Measurements from ENCODE around the gene SMYD3.
A peak's percentile ranks its signal among the peaks of the same experiment; 100 is the strongest.

SMYD3 gene

GRCh38 chr1:246113555-246114095 is 393.5 kb downstream of the SMYD3 start:
- DNase-seq = no peak
- Mint-ChIP-seq H3K4me1 (peaks cover 44% of the 10 kb centered on the region), H3K9me3 (no peaks in the 10 kb centered on the region), H3K27ac (peak overlapping the region; percentile 44), H3K27me3 (ENCODE audit: low read depth, poor library complexity) (peaks cover 3% of the 10 kb centered on the region), H3K36me3 (ENCODE audit: low read depth) (no peaks in the 10 kb centered on the region), H3K4me3 (no peak overlapping the region)
- TF ChIP-seq CTCF (IDR thresholded peaks at IDR 0.05) = no peak

GRCh38 chr1:246111570-246111969 is 395.5 kb downstream of the SMYD3 start:
- TF ChIP-seq CTCF (IDR thresholded peaks at IDR 0.05) = no peak
- DNase-seq = no peak
- Mint-ChIP-seq H3K27me3 (ENCODE audit: low read depth, poor library complexity) (peaks cover 7% of the 10 kb centered on the region), H3K36me3 (ENCODE audit: low read depth) (no peaks in the 10 kb centered on the region), H3K4me3 (no peak overlapping the region), H3K4me1 (peaks cover 34% of the 10 kb centered on the region), H3K27ac (no peak overlapping the region), H3K9me3 (no peaks in the 10 kb centered on the region)

- no peak for DNase-seq
- Mint-ChIP-seq H3K9me3 (no peaks in the 10 kb centered on the region), H3K4me1 (peaks cover 28% of the 10 kb centered on the region), H3K4me3 (no peak overlapping the region), H3K36me3 (ENCODE audit: low read depth) (no peaks in the 10 kb centered on the region), H3K27ac (no peak overlapping the region), H3K27me3 (ENCODE audit: low read depth, poor library complexity) (peaks cover 10% of the 10 kb centered on the region)
- no peak for TF ChIP-seq CTCF (IDR thresholded peaks at IDR 0.05)
Observed at GRCh38 chr1:246110343-246111219, 396.5 kb downstream of the SMYD3 start.

- Mint-ChIP-seq H3K36me3 (ENCODE audit: low read depth) (no peaks in the 10 kb centered on the region), H3K27ac (peak overlapping the region; percentile 2), H3K4me3 (no peak overlapping the region), H3K9me3 (no peaks in the 10 kb centered on the region), H3K27me3 (ENCODE audit: low read depth, poor library complexity) (peaks cover 7% of the 10 kb centered on the region), H3K4me1 (peaks cover 19% of the 10 kb centered on the region)
- no peak for TF ChIP-seq CTCF (IDR thresholded peaks at IDR 0.05)
- DNase-seq = no peak
Observed at GRCh38 chr1:246108278-246108925, 398.7 kb downstream of the SMYD3 start.

DNA sequence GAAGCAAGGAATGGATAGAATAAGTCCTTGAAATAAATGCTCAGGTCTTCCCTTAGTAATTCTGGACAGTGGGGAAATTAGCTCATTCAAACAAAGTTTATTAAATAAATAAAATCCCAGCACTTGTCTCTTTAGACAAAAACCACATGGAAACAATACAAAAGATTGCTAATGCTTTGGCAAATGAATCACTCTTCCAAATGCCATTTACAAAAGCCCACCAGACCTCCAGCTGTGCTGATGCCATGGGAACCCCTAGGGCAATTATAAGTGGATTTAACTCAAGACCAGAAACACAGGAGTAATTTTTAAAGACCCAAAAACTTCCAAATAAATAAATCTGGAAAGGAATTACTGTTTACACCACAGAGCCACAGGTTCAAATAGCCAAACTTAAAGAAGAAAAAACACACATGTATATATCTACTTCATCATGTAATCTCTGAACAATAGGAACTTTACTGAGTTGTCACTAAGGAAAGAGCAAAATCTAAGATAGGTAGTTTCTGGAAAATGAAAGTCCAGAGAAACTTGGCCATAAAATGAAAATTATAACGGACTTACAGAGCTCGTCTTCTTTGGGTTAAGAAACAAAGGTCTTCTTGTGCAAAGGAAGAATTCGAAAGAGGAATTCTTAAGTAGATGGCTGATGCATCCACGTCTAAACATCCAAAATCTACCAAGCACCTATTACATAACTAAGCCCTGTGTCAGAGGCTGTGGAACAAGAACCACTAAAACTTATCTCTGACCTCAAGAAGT is 399.4 kb downstream of the SMYD3 start:
- Mint-ChIP-seq H3K4me3 (no peak overlapping the region), H3K27me3 (ENCODE audit: low read depth, poor library complexity) (peaks cover 7% of the 10 kb centered on the region), H3K4me1 (peaks cover 17% of the 10 kb centered on the region), H3K9me3 (no peaks in the 10 kb centered on the region), H3K27ac (no peak overlapping the region), H3K36me3 (ENCODE audit: low read depth) (no peaks in the 10 kb centered on the region)
- DNase-seq = no peak
- no peak for TF ChIP-seq CTCF (IDR thresholded peaks at IDR 0.05)

All from nephron progenitor cell (in vitro differentiated cells).